Fibroblast of villous mesenchyme (primary cell): ENCODE results near the gene SYTL3. TPM values are rescaled to one million over a fixed set of nuclear protein-coding genes. Genes with fewer than 3 reads are reported as not detected.

Source experiments
- DNase-seq: peaks from one replicate; pipeline ENCODE4 v3.0.0-alpha.2; 2010; ENCODE audit warnings: low read depth
- H3K4me3 ChIP-seq: 2 replicates; pipeline ENCODE4 v1.5.1; 2011; ENCODE audit warnings: low read depth, mild to moderate bottlenecking, low read length
- CTCF ChIP-seq: IDR thresholded peaks from 2 replicates; pipeline ENCODE4 v1.5.1; 2012; ENCODE audit warnings: low read depth, mild to moderate bottlenecking, low read length; ENCODE audit not compliant: insufficient read depth
- total RNA-seq: library from RNA; depleted of rRNA; stranded (reverse); fragments of >200 nt; gene quantifications from 2 replicates; pipeline ENCODE4 v1.2.3, GENCODE V29; 2012

Gene SYTL3
- total RNA-seq, 1 donor = 1.7 TPM

- no peak for TF ChIP-seq CTCF
- DNase-seq = no peak
- no peak overlapping the region for H3K4me3 ChIP-seq
Measured at GRCh38 chr6:158754738-158755137, 104.9 kb downstream of the SYTL3 start.

DNA sequence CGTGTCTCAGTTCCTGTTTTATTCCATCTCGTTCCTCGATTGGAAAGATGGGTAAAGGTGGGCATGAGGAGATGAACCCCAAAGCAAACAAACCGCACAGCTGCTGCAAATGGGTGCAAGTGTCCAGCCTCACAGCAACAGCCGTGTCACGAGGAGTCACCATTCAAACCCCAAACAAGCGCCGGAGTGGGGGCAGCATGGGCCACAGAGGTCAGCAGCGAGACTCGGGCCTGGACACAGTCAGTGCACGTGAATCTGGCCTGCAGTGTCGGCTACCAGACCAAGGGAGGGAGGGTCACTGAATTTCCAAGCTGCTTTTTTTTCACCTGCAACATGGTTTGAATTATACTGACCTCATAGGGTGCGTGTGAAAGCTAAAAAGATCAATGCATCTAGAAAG is 105.8 kb downstream of the SYTL3 start:
- no peak for TF ChIP-seq CTCF
- DNase-seq = no peak
- H3K4me3 ChIP-seq = no peak overlapping the region

DNA sequence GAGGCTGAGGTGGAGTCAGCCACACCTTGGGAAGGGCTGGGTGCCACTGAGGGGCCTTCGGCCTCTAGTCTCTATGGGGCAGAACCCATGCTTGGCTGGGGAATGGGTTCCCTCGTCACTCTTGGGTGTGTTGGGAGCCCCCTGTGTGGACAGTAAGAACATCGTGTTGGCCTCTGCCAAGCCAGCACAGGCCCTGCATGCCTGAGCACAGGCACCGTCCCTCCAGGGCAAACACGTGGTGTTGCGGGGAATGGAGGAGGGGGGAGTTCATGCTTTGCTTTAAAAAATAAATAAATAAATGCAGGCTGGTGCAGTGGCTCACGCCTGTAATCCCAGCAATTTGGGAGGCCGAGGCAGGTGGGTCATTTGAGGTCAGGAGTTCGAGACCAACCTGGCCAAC is 106.3 kb downstream of the SYTL3 start:
- DNase-seq = no peak
- H3K4me3 ChIP-seq = no peak overlapping the region
- no peak for TF ChIP-seq CTCF

GRCh38 chr6:158756977-158757752 is 107.3 kb downstream of the SYTL3 start:
- DNase-seq = no peak
- no peak overlapping the region for H3K4me3 ChIP-seq
- TF ChIP-seq CTCF = no peak

DNA sequence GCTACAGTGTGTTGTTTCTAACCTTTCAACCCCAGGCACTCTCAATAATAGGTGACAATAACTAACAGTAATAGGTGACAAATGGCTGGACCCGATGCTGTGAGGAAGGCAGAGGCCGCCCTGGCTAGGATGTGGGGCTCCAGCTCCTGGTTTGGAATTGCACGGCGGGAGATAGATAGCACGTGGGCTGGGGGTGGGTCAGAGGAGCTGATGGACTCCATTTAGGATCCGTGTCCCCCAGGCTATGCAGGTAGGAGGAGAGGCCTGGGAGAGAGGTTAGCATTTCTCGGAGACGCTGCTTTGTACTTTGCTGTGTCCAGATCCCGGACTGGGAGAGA is 107.9 kb downstream of the SYTL3 start:
- no peak overlapping the region for H3K4me3 ChIP-seq
- TF ChIP-seq CTCF = no peak
- DNase-seq = no peak

GRCh38 chr6:158758451-158758860 is 108.6 kb downstream of the SYTL3 start:
- no peak overlapping the region for H3K4me3 ChIP-seq
- TF ChIP-seq CTCF = no peak
- DNase-seq = peak; percentile 82

GRCh38 chr6:158758941-158759479 is 109.2 kb downstream of the SYTL3 start:
- no peak for TF ChIP-seq CTCF
- H3K4me3 ChIP-seq = no peak overlapping the region
- DNase-seq = no peak
